HepG2 (cell line): ENCODE measurements around the gene SPOPL. TPM values are rescaled to one million over a fixed set of nuclear protein-coding genes. Genes with fewer than 3 reads are reported as not detected.

Experiments used
- ATAC-seq: fragments of 200-7000 bp; cut with Tn5 transposase; 3 replicates; pipeline ENCODE4 v1.9.1; 2020; ENCODE audit warnings: mild to moderate bottlenecking, moderate library complexity
- BruUV-seq: library from RNA; stranded (reverse); fragments of 400-500 nt; replicated peaks from 2 replicates; lab custom pipeline; 2021; lab: Mats Ljungman, UMichigan
- CTCF ChIA-PET: fragments of 300-600 bp; formaldehyde crosslinking; extraction: SDS; loops from one replicate; lab custom pipeline; 2021; ENCODE audit warnings: low total read pairs, inconsistent platforms, low intra/inter-chr PET ratio; lab: Yijun Ruan, JAX
- POLR2A ChIA-PET: fragments of 350-600 bp; sonication (Branson Sonifier 250); formaldehyde crosslinking; loops from one replicate; lab custom pipeline; 2020; ENCODE audit warnings: antibody characterized with exemption, inconsistent platforms; lab: Yijun Ruan, JAX
- DNase-seq: peaks from one replicate; pipeline ENCODE4 v3.0.0-alpha.2; 2015; ENCODE audit warnings: low spot score
- FAIRE-seq: peaks from 3 replicates; lab custom pipeline; 2011; peaks lifted over from hg19 to GRCh38; lab: Jason Lieb, UNC
- H2AFZ ChIP-seq: one replicate; pipeline ENCODE4 v1.6.1; 2011; ENCODE audit warnings: low read length, inconsistent platforms
- H3K27ac ChIP-seq: fragments of 300-600 bp; 3 replicates; pipeline ENCODE4 v1.8.0; 2011; ENCODE audit warnings: mixed run types, mild to moderate bottlenecking, mixed read lengths, low read length, inconsistent platforms; ENCODE audit not compliant: insufficient read depth; ENCODE audit errors: extremely low read length
- H3K27me3 ChIP-seq, 2 experiments: fragments of 200-600 bp in 1 of 2; 2 replicates in 1 of 2; 3 replicates in 1 of 2; pipeline versions ENCODE4 v1.6.0 to v1.8.0; 2011; ENCODE audit warnings: low read length in 2 of 2, mild to moderate bottlenecking in 2 of 2, moderate library complexity in 2 of 2, inconsistent platforms in 1 of 2; ENCODE audit not compliant: insufficient read depth in 2 of 2, control insufficient read depth in 1 of 2
- H3K36me3 ChIP-seq, 2 experiments: fragments of 200-600 bp in 1 of 2; replicated peaks in 1 of 2; 2 replicates in 1 of 2; 3 replicates in 1 of 2; pipeline versions ENCODE4 v1.5.1 to v1.8.0; 2011; ENCODE audit warnings: low read length in 2 of 2, inconsistent platforms in 1 of 2; ENCODE audit not compliant: insufficient read depth in 2 of 2, control insufficient read depth in 1 of 2
- H3K4me1 ChIP-seq: 2 replicates; pipeline ENCODE4 v1.5.1; 2012; ENCODE audit warnings: low read length, inconsistent platforms; ENCODE audit not compliant: insufficient read depth
- H3K4me2 ChIP-seq: 2 replicates; pipeline ENCODE4 v1.6.0; 2011; ENCODE audit warnings: low read depth, low read length, inconsistent platforms
- H3K4me3 ChIP-seq, 3 experiments: fragments of 200-600 bp in 1 of 3; sonication (generic), shearing (Covaris generic) in 1 of 3; replicated peaks in 1 of 3; 2 replicates each; pipeline ENCODE4 v1.5.1; 2011 to 2016; ENCODE audit warnings: low read length in 3 of 3, inconsistent platforms in 2 of 3, low read depth in 2 of 3, mild to moderate bottlenecking in 2 of 3, control low read depth in 1 of 3, mixed read lengths in 1 of 3; ENCODE audit not compliant: insufficient read depth in 1 of 3
- H3K79me2 ChIP-seq: one replicate; pipeline ENCODE4 v1.6.1; 2011; ENCODE audit warnings: low read length, inconsistent platforms; ENCODE audit not compliant: insufficient read depth
- H3K9ac ChIP-seq: 2 replicates; pipeline ENCODE4 v1.6.0; 2011; ENCODE audit warnings: mild to moderate bottlenecking, low read depth, low read length, inconsistent platforms; ENCODE audit not compliant: insufficient read depth
- H3K9me3 ChIP-seq: 2 replicates; pipeline ENCODE4 v1.5.1; 2012; ENCODE audit warnings: mild to moderate bottlenecking, low read length
- H4K20me1 ChIP-seq: 2 replicates; pipeline ENCODE4 v1.6.0; 2011; ENCODE audit warnings: inconsistent platforms, mild to moderate bottlenecking, low read length, moderate library complexity; ENCODE audit not compliant: insufficient read depth
- CBX1 ChIP-seq: IDR thresholded peaks from one replicate; pipeline ENCODE4 v1.6.1; 2016; ENCODE audit warnings: antibody characterized with exemption, low read depth
- ISX ChIP-seq: sonication (generic); formaldehyde crosslinking; conservative IDR thresholded peaks from 2 replicates; pipeline ENCODE4 v1.5.0; 2020; ENCODE audit warnings: missing genetic modification reagents
- KAT8 ChIP-seq: IDR thresholded peaks from 2 replicates; pipeline ENCODE4 v1.6.1; 2016; ENCODE audit warnings: missing genetic modification reagents, missing compliant biosample characterization
- SIX4 ChIP-seq: sonication (generic); formaldehyde crosslinking; IDR thresholded peaks from 2 replicates; pipeline ENCODE4 v1.4.0; 2020; ENCODE audit warnings: missing genetic modification reagents
- SMARCE1 ChIP-seq: fragments of 450-650 bp; IDR thresholded peaks from 2 replicates; pipeline ENCODE4 v1.6.1; 2017; ENCODE audit warnings: borderline replicate concordance
- SMC3 ChIP-seq: IDR thresholded peaks from 2 replicates; pipeline ENCODE4 v1.6.1; 2011; ENCODE audit warnings: low read length, improper control_type of control experiment
- STAG1 ChIP-seq: sonication (generic); formaldehyde crosslinking; IDR thresholded peaks from 2 replicates; pipeline ENCODE4 v1.4.0; 2020; ENCODE audit warnings: missing genetic modification reagents
- TMF1 ChIP-seq: sonication (generic); formaldehyde crosslinking; IDR thresholded peaks from 2 replicates; pipeline ENCODE4 v1.8.1; 2022; ENCODE audit warnings: low read depth, missing genetic modification reagents
- ZNF616 ChIP-seq: sonication (generic); formaldehyde crosslinking; IDR thresholded peaks from 2 replicates; pipeline ENCODE4 v1.5.0; 2020; ENCODE audit warnings: low read depth, mild to moderate bottlenecking, missing genetic modification reagents
- WGBS: methylation state at CpG from one replicate; pipeline ENCODE4 v1.1.6; 2017; ENCODE audit warnings: low lambda C conversion rate; 5-methylcytosine and 5-hydroxymethylcytosine counted together
- in situ Hi-C: cut with HindIII; loops from 2 replicates; pipeline ENCODE4 v1.10.0; 2017; ENCODE audit warnings: low pct_unique_long_range_greater_than_20kb; ENCODE audit not compliant: extremely low pct_ligation_motif_present
- intact Hi-C: fragments of 100-400 bp; cut with micrococcal nuclease; formaldehyde crosslinking; loops from one replicate; pipeline ENCODE4 v1.10.0; 2022; ENCODE audit not compliant: unreplicated experiment
- polyA plus RNA-seq, 8 experiments: library from polyadenylated mRNA; depleted of rRNA in 3 of 8; stranded (reverse) in 7 of 8; unstranded in 1 of 8; fragments of >200 nt; fragmentation: Illumina TruSeq in 4 of 8; extraction: Trizol in 4 of 8; gene quantifications; 2 replicates each; pipeline versions ENCODE4 v1.2.1 to v1.2.3, GENCODE V29; 2011 to 2016; ENCODE audit warnings: low read depth in 4 of 8, missing spikeins in 1 of 8, mixed read lengths in 1 of 8; ENCODE audit not compliant: insufficient read depth in 1 of 8
- total RNA-seq, 5 experiments: library from RNA; depleted of rRNA; stranded (reverse); fragments of >200 nt; fragmentation: Illumina TruSeq; extraction: Trizol; gene quantifications; 2 replicates each; pipeline ENCODE4 v1.2.3, GENCODE V29; 2016; ENCODE audit warnings: low read depth in 1 of 5
- TF ChIP-seq, protein P1 (sequence below), 2 experiments: fragments of 450-650 bp in 1 of 2; sonication (generic) in 1 of 2; formaldehyde crosslinking; IDR thresholded peaks; 2 replicates each; pipeline versions ENCODE4 v1.5.0 to v1.8.0; 2020 to 2022; ENCODE audit warnings: mild to moderate bottlenecking in 1 of 2, missing genetic modification reagents in 1 of 2
- TF ChIP-seq, protein P2 (sequence below): sonication (generic); formaldehyde crosslinking; IDR thresholded peaks from 2 replicates; pipeline ENCODE4 v1.5.0; 2020; ENCODE audit warnings: mild to moderate bottlenecking, missing genetic modification reagents, moderate library complexity

SPOPL gene
- total and polyA plus RNA-seq, 2 of the 13 experiments (the other 11 are each of a cell fraction or from before 2014, with no cell fraction given) = 12.6 to 51.6 TPM

DNA sequence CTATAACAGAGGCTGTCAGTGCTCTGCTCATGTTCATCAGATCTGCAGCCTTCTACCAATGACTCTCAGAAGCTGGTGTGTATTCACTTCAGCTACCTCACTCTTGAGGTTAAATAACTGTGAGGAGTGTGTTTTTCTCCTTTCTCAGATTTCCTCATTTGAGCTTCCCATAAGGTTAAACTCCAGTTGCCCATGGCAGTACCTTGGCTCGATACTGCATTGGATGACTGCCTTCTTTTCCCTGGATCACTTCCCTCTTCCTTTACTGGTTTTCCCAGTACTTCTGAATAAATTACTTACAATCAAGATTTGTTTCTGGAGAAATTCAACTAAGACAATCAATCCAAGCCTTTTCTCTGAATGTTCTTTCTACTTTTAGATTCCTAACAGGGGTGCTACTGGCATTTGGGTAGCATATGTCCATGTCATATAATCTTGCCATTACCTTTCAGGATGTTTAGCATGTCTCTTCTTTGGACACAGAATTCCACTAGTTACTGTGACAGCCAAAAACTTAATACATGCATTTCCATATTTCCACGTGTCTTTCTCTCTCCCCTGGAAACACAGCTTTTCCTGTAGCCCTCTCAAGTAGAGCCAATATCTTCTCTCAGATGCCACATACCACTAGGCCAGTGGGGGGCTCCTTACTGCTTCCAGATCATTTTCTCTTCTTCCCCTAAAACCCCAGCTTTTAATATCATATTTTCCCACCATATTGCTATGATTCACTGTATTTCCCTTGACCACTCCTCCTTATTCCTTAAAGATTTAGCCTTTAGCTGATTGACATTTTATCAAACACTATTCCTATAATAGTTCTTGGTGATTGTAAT, 15.0 kb upstream of the SPOPL start:
- H3K9ac ChIP-seq = no peak overlapping the region
- POLR2A ChIA-PET = no interaction called here
- 94% methylated on average over 2 of the region's 2 CpGs for WGBS
- in situ Hi-C loops (no loop called here), intact Hi-C loops (no loop called here)
- H3K4me1 ChIP-seq = peaks cover 21% of the 10 kb centered on the region
- no peak overlapping the region for H3K4me2 ChIP-seq
- peak; percentile 36; the same call in 2 of the 3 replicates for ATAC-seq
- no peaks in the 10 kb centered on the region for H3K27me3 ChIP-seq
- no peak overlapping the region for H2AFZ ChIP-seq
- TF ChIP-seq STAG1 (CRISPR knock-in tag) = peak; percentile 62
- TF ChIP-seq ZNF616 (CRISPR knock-in tag) = no peak
- TF ChIP-seq, protein P1, sequence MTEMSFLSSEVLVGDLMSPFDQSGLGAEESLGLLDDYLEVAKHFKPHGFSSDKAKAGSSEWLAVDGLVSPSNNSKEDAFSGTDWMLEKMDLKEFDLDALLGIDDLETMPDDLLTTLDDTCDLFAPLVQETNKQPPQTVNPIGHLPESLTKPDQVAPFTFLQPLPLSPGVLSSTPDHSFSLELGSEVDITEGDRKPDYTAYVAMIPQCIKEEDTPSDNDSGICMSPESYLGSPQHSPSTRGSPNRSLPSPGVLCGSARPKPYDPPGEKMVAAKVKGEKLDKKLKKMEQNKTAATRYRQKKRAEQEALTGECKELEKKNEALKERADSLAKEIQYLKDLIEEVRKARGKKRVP (CRISPR knock-in tag; IDR thresholded peaks at IDR 0.05) = no peak
- TF ChIP-seq, protein P2, sequence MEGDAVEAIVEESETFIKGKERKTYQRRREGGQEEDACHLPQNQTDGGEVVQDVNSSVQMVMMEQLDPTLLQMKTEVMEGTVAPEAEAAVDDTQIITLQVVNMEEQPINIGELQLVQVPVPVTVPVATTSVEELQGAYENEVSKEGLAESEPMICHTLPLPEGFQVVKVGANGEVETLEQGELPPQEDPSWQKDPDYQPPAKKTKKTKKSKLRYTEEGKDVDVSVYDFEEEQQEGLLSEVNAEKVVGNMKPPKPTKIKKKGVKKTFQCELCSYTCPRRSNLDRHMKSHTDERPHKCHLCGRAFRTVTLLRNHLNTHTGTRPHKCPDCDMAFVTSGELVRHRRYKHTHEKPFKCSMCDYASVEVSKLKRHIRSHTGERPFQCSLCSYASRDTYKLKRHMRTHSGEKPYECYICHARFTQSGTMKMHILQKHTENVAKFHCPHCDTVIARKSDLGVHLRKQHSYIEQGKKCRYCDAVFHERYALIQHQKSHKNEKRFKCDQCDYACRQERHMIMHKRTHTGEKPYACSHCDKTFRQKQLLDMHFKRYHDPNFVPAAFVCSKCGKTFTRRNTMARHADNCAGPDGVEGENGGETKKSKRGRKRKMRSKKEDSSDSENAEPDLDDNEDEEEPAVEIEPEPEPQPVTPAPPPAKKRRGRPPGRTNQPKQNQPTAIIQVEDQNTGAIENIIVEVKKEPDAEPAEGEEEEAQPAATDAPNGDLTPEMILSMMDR (CRISPR knock-in tag) = peak; percentile 36
- TF ChIP-seq CBX1 = no peak
- TF ChIP-seq SMC3 = peak; percentile 19; the same call in 1 of the 2 replicates
- no peak for TF ChIP-seq SMARCE1
- TF ChIP-seq ISX = no peak
- TF ChIP-seq KAT8 (CRISPR knock-in tag) = no peak
- TF ChIP-seq SIX4 = no peak
- TF ChIP-seq TMF1 (CRISPR knock-in tag) = no peak
- TF ChIP-seq, all 625 proteins: peak for 3
- H3K4me3 ChIP-seq = no peak overlapping the region
- H3K36me3 ChIP-seq = no peaks in the 10 kb centered on the region
- DNase-seq (no peak), FAIRE-seq (no peak)
- no TSS peak for BruUV-seq
- H3K79me2 ChIP-seq = no peaks in the 10 kb centered on the region
- H3K27ac ChIP-seq = no peak overlapping the region
- H4K20me1 ChIP-seq = no peaks in the 10 kb centered on the region
- CTCF ChIA-PET = no interaction called here
- no peaks in the 10 kb centered on the region for H3K9me3 ChIP-seq
